Fibroblast of peridontal ligament (primary cell): ENCODE data around the gene SFXN5.

Experiments
- DNase-seq: peaks from one replicate; pipeline ENCODE4 v3.0.0-alpha.2; 2010; ENCODE audit errors: extremely low read depth

The SFXN5 gene

GRCh38 chr2:73021371-73022010 is 50.0 kb downstream of the SFXN5 start:
- no peak for DNase-seq

DNA sequence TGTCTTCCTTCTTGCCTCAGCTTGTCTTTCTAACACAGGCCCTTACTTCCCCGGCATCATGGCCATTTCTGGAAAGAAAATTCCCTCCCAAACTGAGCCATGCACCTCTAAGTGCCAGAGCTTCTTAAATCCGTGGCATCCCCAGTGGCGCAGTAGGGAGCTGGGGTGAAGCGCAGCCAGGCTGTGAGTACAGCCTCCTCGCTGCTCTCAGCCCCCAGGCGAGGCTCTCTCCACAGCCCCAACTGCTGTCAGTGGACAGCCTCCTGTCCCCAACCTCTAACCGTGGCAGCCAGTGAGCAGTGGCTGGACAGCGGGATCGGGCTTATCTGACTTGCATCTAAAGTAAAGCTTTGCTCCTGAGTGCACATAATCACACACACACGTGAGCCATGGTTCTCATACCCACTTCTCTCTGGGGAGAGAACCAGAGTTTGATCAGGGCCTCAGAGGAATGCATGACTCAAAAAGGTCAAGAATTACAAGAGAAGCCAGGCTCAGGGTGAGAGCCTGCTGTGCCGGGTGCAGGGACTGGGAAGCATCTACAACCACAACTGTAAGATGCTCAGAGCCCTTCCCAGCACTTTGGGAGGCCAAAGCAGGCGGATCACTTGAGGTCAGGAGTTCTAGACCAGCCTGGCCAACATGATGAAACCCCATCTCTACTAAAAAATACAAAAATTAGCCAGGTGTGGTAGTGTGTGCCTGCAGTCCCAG is 50.7 kb downstream of the SFXN5 start:
- DNase-seq, result peak; percentile 89

- DNase-seq, result no peak
These were observed 51.2 kb downstream of the SFXN5 start for GRCh38 chr2:73020306-73020656.

DNA sequence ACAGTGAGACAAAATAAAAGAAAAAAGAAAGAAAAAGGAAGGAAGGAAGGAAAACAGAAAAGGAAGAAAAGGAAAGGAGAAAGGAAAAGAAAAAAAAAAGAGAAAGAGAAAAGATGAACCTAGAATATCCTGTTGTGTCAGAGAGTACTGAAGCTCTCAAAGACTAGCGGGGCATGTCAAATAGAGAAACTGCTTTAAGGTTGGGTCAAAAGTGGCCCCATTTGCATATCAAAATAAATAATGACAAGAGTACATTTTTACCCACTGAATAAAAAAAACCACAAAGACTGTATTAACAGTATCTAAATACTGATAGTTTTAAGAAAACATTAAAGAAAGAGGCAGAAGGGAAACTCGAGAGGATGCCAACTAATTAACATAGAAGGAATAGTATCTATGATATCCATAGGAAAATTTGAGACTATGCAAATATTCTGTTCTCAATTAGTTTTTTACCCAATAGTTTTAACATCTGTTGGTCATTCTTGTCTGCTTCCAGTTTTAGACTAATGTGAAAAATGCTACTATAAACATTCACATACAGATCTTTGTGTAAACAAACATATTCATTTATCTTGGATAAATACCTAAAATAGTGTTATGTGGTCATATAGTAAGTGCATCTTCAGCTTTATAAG is 53.2 kb downstream of the SFXN5 start:
- peak; percentile 68 for DNase-seq

- DNase-seq, result peak; percentile 58
These were observed 57.6 kb downstream of the SFXN5 start for GRCh38 chr2:73013936-73014335.

GRCh38 chr2:73009177-73009839 is 62.2 kb downstream of the SFXN5 start:
- no peak for DNase-seq

DNA sequence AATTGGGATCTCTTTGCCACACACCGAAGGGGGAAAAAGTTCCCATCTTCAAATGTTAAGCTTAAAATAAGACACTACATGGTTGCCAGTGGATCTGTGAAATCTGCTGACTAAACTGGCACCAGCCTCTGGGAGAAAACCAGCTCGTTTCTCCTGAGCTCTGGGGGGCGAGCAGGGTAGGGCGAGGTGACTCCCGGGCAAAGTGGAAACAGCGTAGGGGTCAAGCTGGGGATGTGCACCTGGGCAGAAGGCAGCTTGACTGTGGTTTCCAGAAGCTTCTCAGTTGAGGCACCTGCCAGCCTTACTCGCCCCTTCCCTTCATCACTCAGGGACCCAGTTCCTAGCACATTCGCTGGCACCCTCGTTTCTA is 62.8 kb downstream of the SFXN5 start:
- DNase-seq, result no peak

DNA sequence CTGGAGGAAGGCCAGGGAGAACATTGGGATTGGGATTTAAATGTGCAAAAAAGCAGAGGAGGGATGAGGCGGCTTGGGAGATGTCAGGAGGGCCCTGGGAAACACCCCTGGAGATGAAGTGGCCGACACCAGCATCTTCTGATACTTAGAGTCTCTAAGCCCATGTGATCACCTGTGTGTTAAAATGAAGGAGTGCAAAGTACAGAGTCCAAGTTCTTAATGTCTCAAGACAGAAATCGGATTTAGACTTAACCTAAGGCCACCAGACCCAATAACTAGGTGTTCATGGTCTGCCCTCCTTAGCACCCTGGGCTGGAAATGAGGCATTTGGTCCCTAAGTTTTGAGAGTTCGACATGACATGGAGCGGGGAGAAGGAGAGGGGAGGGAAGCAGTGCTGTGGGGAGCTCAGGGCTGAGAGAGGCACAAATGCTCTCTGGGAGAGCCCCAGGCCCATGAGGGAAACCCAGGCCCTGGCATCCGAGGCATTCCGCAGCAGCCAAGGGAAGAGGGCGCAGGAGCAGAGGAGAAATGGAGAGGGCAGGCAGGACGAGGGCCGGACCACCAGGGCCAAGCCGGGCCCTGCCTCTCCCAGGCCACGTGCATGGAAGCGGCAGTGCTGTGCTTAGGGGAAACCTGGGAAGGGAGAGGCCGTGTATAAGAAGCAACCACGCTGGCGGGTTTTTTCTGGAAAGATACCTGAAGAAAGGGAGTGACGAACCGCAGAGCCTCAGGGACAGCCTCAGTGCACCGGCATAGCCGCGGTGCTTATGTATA is 63.3 kb downstream of the SFXN5 start:
- no peak for DNase-seq

DNA sequence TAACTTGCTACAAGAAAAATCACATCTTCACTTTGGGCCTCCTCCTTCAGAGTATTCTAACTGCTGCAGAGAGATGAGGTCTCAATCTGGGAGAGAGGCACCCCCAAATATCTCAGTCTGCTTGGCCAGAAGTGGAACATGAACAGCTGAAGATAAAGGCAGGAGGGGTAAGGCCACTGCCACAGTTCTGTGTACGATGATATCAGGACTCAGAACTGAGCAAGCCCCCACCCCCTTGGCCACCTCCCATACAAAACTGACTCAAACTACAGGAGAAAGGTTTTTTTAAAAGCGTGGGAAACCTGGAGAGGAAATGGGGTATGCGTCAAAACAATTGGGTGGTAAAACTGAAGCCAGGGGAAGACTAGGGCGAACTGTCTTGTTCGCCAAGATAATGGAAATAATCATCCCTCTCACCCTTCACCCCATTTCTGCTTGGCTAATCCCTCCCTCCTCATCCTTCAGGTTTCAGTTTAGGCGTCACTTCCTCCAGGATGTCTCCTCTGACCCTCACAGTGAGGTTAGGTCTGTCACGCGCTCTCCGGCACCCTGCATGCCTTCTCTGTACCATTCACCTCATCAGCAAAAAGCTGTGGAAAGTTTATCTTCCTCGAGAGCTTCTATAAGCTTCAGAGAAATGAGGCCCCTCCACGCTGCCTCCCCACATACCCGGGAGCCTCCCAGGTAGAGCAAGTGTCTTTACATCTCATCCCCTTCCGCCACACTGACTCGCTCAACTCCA is 64.4 kb downstream of the SFXN5 start:
- DNase-seq, result no peak

- no peak for DNase-seq
These were observed 66.5 kb downstream of the SFXN5 start for GRCh38 chr2:73004889-73005596.

GRCh38 chr2:73004466-73004865 is 67.0 kb downstream of the SFXN5 start:
- no peak for DNase-seq

- no peak for DNase-seq
These were observed 68.5 kb downstream of the SFXN5 start for GRCh38 chr2:73003027-73003426.

GRCh38 chr2:73000808-73001570 is 70.5 kb downstream of the SFXN5 start:
- no peak for DNase-seq

GRCh38 chr2:72999729-73000725 is 71.5 kb downstream of the SFXN5 start:
- DNase-seq, result peak; percentile 25

DNA sequence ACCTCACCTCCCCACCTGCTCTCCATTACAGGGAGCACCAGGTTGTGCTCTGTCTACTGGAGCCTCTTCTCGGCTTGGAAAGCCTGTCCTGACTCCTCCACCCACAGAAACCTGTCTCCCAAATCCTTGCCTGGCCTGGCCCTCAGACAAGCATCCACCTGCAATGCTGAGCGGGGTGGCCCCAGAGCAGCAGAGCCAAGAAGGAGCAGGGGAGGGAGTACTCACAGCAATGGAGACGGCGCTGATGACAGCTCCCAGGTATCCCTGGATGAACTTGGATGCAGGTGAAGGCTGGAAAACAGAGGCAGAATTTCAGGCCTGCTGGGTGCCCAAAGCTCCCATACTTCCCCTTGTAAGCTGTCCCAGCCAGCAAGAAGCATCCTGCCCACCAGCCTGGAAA is 72.8 kb downstream of the SFXN5 start:
- no peak for DNase-seq

GRCh38 chr2:72998234-72998651 is 73.3 kb downstream of the SFXN5 start:
- no peak for DNase-seq

DNA sequence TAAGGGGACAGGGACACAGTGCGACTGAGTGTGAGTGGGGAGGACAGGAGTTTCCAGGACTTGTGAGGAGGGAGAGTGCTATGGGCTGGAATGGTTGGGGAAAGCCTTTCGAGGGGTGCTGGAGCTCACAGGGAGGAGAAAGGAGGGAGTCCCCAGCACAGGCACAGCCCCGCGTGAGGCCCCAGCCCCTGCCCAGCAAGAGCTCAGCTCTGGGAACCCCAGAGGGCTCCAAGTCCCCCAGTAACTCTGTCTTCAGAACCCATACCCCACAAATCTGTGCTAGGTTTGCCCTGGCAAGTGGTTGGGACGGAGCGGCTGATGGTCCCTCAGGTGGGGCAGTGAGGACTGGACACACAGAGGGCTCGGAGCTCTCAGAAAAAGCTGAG is 75.4 kb downstream of the SFXN5 start:
- DNase-seq, result no peak

DNA sequence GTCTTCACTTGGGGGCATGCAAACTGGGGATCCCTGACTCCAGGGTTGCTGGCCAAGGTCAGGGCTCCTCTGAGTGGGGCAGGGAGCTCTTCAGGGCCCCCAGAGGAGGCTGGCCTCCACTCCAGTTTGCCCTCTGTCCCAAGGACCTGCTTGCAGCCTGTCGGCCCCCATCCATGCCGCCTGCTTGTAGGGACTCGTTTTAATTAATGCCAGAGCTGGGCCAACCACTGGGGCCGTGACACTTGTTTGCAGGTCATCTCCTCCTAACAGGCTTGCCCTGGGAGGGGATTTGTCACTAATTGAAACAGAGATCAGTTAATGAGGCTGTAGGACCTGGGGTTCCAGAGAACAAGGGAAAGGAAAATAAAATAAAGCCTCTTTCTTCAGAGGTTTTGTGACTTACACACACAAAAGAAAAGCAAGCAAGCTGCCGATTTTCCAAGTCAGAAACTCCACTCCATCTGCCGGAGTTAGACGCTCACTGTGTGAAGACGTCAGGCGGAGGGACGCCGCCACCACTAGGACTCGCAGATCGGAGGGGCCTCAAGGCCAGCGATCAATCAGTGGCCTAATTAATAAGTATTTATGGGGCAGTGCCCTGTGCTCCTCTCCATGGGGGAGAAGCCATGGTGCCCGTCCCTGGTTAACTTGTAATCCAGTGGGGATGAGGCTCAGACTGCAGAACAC is 75.9 kb downstream of the SFXN5 start:
- DNase-seq, result no peak
